ENCODE measurements around the gene IFITM1.
"Not testable (repeated sequence)": the region's sequence is repeated elsewhere in the genome, so short reads cannot be mapped to it uniquely, and the experiment has no call there.

Gene IFITM1

DNA sequence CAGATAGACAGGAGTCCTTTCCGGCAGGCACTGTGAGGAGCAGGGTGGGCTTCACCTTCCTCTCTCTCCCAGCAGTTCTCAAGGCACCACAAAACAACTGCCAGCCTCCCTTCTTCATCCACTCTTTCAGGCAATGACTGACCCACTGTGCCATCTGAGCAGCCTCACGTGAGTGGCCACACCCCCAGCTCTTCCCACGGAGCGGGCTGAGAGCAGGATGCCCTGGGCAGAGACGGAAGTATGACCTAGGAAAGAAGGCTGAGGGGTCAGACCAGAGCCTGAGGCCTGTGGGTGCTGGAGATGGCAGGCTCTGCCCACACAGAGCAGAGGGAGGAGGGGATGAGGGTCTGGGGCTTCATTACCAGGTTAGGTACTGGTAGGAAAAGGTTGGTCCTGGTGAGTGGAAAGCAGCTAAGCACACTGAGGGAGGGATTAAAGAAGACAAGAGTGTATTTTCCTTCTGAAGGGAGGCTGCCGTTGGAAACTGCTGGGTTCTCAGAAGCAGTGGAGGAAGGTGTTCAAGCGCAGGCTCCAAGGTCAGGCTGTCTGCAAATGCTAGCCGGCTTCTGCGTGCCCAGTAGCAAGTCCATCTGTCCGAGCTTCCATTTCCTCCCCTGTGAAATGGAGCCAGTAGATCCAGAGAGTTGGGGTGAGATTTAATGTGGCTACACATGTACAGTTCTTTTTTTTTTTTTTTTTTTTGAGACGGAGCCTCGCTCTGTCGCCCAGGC is 31.0 kb upstream of the IFITM1 start:
- DNase-seq: no peak

GRCh38 chr11:283405-284104 is 30.3 kb upstream of the IFITM1 start:
- no peak for DNase-seq

DNA sequence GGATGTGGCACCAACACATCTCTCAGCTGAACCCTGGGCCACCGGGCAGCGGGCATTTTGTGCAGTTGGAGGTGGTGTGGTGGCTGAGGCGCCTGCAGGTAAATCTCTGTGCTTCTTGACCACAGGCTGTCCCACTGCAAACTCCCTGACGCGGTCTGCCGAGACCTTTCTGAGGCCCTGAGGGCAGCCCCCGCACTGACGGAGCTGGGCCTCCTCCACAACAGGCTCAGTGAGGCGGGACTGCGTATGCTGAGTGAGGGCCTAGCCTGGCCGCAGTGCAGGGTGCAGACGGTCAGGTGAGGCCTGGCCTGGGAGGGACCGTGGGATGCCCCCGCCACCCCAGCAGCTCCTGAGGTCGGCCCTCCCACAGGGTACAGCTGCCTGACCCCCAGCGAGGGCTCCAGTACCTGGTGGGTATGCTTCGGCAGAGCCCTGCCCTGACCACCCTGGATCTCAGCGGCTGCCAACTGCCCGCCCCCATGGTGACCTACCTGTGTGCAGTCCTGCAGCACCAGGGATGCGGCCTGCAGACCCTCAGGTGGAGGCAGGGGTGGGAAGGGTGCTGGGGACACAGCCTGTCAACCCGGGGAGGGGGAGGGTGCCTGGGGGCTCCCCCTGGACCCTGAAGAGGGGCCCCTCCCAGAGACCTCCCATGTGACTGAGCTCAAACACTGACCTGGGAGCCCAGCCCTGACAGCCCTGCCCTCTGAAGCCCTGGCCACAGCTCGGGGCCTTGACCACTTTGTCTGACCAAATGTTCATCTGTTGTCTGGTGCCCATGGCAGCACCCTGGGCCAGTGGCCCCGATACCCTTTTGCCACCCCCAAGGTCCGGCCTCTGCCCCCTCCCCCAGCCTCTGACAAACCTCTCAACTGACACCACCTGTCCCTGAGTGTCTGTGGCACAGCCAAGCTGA is 29.5 kb upstream of the IFITM1 start:
- DNase-seq: no peak

DNA sequence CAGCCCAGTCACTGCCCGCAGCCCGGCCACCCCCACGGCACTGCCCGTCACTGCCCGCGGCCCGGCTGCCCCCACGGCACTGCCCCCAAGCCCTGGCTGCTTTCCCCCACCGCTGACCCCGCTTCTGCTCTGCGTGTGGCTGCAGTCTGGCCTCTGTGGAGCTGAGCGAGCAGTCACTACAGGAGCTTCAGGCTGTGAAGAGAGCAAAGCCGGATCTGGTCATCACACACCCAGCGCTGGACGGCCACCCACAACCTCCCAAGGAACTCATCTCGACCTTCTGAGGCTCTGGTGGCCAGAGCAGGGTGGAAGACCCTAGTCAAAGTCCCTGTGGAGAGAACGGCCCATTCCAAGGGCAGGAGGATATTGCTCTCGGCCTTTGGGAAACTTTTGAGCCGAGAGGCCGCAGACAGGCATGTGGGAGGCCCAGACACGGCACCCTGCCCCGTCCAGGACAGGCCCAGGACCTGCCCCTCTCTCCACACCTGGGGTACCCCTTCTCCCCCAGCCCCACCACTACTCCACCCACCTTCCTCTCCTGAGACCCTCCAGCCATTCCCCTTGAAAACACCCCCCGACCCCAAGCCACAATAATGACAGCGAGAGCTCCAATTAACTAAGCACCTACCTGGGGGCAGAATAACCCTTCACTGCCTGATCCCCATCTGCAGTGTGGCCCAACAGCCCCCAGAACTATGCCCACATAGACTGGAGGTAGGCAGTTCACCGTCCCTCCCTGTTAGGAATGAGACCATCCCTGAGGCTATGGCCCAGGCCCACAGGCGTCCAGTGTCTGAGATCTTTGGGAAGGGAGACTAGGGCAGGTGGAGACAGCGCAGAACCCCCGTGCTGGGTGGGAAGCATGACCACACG is 28.6 kb upstream of the IFITM1 start:
- DNase-seq: no peak

- DNase-seq: no peak
Measured at GRCh38 chr11:285894-286220, 28.0 kb upstream of the IFITM1 start.

DNA sequence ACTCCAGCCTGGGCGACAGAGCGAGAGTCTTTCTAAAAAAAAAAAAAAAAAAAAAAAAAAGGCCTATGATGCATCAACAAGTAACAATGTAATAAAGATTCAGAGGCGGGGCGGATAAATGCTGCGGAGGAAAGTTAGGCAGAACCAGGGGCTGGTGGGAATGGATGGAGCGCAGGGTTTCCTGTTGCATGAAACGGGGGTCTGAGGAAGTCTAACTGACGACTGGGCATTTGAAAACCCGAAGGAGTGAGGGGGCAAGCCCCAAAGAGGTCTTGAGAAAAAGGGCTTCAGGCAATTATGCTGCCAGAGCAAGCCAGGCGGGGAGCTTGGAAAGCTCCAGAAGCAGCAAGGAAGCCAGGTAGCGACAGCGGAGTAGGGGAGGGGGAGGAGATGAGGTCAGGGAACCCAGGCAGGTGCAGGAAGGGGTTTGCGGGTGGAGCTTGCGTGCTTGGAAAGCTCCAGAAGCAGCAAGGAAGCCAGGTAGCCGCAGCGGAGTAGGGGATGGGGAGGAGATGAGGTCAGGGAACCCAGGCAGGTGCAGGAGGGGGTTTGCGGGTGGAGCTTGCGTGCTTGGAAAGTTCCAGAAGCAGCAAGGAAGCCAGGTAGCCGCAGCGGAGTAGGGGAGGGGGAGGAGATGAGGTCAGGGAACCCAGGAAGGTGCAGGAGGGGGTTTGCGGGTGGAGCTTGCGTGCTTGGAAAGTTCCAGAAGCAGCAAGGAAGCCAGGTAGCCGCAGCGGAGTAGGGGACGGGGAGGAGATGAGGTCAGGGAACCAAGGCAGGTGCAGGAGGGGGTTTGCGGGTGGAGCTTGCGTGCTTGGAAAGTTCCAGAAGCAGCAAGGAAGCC is 26.6 kb upstream of the IFITM1 start:
- not testable (repeated sequence) for DNase-seq

DNA sequence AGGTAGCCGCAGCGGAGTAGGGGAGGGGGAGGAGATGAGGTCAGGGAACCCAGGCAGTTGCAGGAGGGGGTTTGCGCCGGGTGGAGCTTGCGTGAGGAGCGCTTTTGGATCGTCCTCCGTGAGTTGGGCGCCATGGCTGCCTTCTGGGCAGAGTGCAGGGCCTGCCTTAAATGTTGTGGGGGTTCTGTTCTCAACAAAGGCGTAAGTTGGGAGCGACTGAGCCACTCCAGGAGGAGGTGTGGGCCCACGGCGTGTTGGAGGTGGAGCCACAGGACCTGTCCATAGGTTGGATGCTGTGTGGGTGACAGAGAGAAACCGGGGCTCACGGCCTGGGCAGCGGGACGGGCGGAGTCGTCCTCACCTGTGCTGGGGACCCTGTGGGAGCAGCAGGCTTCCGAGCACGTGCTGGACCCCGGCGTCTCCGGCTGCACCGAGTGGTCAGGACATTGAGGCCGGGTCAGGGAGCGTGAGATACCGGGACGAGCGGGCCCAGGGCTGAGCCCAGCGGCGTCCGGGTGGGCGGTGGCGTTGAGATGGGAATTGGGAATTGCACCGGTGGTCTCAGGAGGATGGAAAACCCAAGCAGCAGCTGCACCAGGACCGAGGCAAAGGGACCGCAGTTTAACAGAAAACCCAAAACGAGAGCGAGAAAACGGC is 25.9 kb upstream of the IFITM1 start:
- DNase-seq: no peak

DNA sequence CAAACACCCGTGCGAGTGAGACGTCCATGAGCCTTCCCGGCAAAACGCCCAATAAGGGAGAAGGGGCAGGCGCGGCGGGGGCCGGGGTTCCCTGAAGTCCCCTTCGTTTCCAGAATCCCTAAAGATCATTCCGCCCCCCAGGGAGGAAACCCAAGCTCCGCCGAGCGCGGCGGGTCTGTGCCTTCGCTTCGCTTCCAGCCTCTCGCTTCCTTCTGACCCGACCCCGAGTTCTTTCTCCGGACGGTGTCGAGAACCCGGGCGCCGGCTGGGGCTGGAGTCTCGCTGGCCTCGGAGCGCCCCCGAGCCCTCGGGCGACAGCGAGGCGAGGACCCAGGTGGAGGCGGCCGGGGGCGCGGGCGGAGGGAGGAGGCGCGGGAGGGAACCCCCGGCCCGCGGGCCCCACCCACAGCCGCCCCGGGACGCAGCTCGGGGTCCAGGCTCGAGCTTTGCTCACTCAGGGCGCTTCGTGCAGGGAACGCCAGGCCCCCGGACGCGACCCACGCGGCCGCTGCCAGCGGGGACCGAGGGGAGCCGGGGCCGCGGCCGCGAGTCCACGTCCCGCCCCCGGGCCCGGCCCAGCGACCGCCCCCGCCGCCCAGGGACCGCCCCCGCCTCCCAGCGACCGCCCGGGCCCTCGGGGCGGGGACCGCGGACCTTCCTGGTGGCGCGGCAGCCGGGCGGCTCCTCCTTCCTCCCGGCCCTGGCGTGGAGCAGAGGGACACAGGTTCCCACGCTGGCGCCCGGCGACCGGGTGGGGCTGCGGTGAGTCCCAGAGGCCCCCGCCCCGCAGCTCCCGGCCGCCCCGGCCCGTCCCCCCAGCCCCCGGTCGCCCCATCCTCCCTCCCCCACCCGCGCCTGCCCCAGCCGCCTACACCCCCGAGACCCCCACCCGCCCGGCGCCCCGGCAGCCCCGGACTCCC is 25.1 kb upstream of the IFITM1 start, which contains the start of gene PGGHG:
Gene PGGHG, plus strand, starts transcription at position 649 of the 920 bp plus-strand sequence. CDS start 691 bp downstream, outside the sequence.
- peak; percentile 58 for DNase-seq

DNA sequence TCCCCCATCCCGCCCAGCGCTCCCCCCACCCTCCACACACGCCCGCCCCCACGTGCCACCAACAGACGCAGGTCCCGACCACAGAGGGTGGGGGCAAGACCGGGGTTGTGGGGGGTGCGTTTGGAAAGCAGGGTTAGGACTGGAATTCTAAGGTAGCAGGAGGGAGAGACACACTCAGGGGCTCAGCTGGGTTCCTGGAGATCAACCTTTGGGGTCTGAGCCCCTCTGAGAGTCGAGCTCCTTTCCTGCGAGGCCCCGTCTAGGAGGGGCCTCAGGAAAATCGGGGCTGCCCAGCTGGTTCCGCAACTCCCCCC is 24.5 kb upstream of the IFITM1 start:
- no peak for DNase-seq

GRCh38 chr11:289712-290620 is 23.9 kb upstream of the IFITM1 start:
- DNase-seq: no peak

GRCh38 chr11:290621-291231 is 23.1 kb upstream of the IFITM1 start:
- no peak for DNase-seq

DNA sequence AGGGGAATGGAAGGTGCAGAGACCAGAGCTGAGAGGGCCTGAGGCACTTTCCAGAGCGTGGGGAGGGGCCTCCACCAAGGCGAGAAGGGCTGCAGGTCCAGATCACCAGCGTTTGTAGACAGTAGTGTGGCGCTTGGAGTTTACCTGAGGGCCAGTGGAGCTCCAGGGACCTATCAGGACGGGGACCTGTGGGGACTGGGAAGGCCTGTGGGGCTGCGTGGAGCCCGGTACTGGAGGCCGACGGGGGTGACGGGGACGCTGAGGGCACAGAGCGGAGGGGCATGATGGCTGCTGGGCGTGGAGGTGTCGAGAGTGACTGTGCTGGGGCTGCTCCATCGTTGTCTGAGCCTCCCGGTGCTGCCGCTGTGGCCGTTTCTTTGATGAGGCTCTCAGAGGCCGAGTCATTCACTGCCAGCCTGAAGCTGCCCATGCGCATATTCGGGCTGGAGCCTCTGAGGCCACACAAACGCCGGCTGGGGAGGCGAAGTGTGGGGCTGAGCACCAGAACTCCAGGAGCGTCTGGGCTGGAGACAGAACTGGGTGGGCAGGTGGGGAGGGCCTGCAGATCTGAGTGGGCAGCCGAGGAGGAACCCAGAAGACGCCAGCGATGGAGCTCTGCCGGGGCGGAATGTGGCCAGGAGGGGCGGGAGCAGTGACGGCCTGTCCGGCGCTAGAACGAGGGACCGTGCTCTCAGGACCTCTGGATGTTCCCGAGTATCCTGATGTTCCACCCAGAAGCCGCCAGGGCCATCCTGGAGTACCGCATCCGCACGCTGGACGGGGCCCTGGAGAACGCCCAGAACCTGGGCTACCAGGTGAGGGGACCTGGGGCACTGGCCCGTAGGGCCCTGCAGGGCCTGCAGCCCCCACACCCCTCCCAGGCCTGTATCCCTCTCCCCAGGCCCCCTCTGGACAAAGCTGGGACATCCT is 22.3 kb upstream of the IFITM1 start:
- no peak for DNase-seq

DNA sequence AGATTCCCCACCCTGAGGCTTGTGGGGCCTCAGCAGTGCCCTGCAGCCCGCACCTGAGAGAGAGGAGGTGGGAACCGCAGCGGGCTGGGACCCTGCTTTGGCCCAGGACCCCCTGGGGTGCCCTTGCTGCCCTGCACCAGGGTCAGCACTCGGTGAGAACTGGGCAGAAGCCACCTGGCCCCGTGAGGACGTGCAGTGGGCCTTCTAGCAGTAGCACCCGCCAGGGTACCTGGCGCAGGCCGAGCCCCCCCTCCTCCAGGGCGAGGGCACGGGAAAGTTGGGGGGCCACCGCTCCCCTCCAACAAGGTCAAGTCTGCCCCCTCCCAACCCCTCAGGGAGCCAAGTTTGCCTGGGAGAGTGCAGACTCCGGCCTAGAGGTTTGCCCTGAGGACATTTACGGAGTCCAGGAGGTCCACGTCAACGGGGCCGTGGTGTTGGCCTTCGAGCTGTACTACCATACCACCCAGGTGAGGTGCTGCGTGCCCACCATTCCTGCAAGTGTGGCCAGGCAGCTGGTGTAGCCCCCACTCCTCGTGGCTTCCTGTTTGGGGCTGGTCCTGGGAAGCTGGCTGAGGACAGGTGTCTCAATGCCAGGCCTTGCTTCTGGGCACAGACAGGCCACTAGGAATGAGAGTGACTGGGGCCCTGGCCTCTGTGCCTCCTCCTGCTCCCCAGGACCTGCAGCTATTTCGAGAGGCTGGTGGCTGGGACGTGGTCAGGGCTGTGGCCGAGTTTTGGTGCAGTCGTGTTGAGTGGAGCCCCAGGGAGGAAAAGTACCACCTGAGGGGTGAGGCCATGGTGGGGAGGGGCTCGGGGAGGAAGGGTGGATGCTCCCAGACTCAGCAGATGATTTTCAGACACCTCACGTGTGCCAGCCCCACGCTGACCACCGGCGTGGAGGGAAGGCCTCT is 21.4 kb upstream of the IFITM1 start:
- DNase-seq: no peak

DNA sequence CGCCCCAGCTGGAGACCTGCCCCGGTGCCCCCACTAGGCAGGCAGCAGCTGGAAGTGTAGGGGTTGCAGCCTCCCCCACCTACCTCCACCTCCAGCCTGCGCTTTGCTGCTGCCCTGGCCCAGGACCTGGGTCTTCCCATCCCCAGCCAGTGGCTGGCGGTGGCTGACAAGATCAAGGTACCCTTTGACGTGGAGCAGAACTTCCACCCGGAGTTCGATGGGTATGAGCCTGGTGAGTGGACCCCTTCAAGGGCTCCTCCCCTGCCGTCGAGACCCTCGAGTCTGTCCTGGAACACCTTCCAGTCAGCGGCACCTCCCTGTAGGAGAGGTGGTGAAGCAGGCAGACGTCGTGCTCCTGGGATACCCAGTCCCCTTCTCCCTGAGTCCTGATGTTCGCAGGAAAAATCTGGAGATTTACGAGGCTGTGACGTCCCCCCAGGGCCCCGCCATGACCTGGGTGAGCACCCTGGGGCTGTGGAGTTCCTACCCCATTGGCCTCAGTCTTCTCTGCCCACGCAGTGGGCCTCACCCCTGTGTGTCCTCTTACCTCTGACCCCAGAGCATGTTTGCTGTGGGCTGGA is 20.5 kb upstream of the IFITM1 start:
- no peak for DNase-seq

DNA sequence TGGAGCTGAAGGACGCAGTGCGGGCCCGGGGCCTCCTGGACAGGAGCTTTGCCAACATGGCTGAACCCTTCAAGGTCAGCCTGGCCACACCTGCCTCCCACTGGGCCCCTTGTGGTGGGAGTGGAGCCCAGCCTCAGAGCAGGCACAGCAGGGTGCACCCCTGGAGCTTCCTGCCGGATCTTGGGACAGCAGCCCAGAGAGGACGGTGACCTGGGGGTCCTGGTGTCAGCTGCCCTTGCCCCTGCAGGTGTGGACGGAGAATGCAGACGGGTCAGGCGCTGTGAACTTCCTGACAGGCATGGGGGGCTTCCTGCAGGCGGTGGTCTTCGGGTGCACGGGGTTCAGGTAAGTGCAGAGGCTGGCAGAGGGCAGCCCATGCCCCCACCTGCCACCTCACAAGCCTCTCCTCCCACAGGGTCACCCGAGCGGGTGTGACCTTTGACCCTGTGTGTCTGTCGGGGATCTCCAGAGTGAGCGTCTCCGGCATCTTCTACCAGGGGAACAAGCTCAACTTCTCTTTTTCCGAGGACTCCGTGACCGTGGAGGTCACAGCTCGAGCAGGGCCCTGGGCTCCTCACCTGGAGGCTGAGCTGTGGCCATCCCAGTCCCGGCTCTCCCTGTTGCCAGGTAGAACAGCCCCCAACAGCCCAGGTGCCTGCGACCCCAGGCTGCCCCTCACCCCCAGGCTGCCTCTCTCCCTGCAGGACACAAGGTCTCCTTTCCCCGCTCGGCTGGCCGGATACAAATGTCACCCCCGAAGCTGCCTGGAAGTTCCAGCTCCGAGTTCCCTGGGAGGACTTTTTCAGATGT is 19.8 kb upstream of the IFITM1 start:
- DNase-seq: no peak

Data from activated CD4-positive, alpha-beta T cell treated with anti-CD3 and anti-CD28 coated beads, Interleukin-2, Interleukin-6, amounts not matched to agents 100 ng/mL and 50 ng/mL, durations not matched to agents 16 hours and 8 hours (primary cell).